Heart left ventricle (tissue), 13 donors: Measurements from ENCODE around the gene KCND3.

Experiments
- CTCF ChIP-seq, 12 donors: fragments of 200-600 bp; sonication (generic) in 4 of 12; IDR thresholded peaks; one replicate each; pipeline versions ENCODE4 v1.5.0 to v1.8.0; 2018 to 2022; ENCODE audit warnings: antibody characterized with exemption in 12 of 12, mild to moderate bottlenecking in 5 of 12
- POLR2A ChIP-seq, 2 donors: fragments of 450-650 bp; IDR thresholded peaks; one replicate each; pipeline ENCODE4 v1.6.1; 2017; ENCODE audit warnings: antibody characterized with exemption in 2 of 2, mild to moderate bottlenecking in 2 of 2, moderate library complexity in 2 of 2
- donor health status: ischemic (EF 13 %, LVEDD 7.1; RV severe dilation, severe dysfunction).
- donor health status: DM: no; HTN: yes; CAD: no.
- donor health status: DM: no; HTN: no; CAD: no.
- donor health status: ischemic (EF 25% LVEDD 6.9; RV normal size, moderate dysfunction).
- donor health status: ischemic (EF 25% LVEDD 5.7; RV mildly dilated, moderate dysfunction).
- donor health status: ischemic (EF 35%, LVEDD 5.7; RV mildly dilated, moderate dysfunction).
- donor health status: nonischemic (EF 11% LVEDD 7.7; RV severe dilation, severe dysfunction).
- donor health status: DM: yes; HTN: yes; CAD: no.
- donor health status: PGD.
- donor health status: ischemic (EF 29% LVEDD 5.4; RV normal size, mild dysfunction).
- donor health status: nonischemic (EF 23%, LVEDD 6.1; RV moderate dilation, normal function).

DNA sequence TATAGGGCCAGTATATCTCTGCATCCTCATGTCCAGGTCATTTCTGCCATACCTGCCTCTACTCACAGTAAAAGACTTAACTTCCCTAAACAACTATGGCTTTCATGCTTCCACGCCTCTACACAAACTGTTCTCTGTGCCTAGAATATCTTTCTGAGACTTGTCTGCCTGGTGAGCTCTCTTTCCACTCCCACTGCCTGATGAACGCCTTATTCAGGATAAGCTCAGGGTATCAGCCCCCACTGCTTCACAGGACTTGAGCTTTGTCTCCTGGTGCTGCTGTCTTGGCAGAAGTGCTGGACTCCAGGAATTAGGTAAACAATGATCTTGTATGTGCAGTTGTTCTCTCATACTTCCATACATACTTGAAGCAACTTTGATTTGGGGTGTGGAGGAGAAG, 238.6 kb downstream of the KCND3 start:
- TF ChIP-seq CTCF (IDR thresholded peaks at IDR 0.05) (no peak), POLR2A (IDR thresholded peaks at IDR 0.05) (no peak)
